Astrocyte (in vitro differentiated cells and primary cell): Measurements from ENCODE around the gene GABBR2.
"Not testable (repeated sequence)": the region's sequence is repeated elsewhere in the genome, so short reads cannot be mapped to it uniquely, and the experiment has no call there.

Experiments
- EZH2 ChIP-seq: IDR thresholded peaks from 2 replicates; pipeline ENCODE4 v1.6.1; 2012; ENCODE audit warnings: mild to moderate bottlenecking, low read length, inconsistent platforms; ENCODE audit not compliant: insufficient read depth
- TF ChIP-seq, protein P1 (sequence below): IDR thresholded peaks from 2 replicates; pipeline ENCODE4 v1.5.1; 2011; ENCODE audit warnings: low read depth, mild to moderate bottlenecking, inconsistent platforms, low read length, moderate library complexity; ENCODE audit not compliant: insufficient read depth

DNA sequence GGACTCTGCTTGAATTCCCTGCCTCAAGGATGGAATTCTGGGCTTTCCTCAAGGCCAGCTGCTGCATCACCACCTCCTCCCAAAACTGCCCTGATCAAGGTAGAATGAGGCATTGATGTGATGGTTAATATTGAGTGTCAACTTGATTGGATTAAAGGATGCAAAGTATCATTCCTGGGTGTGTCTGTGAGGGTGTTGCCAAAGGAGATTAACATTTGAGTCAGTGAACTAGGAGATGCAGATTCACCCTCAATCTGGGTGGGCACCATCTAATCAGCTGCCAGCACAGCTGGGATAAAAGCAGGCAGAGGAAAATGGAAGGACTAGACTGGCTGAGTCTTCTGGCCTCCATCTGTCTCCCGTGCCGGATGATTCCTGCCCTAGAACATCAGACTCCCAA is 23.9 kb downstream of the GABBR2 start:
- TF ChIP-seq, protein P1, sequence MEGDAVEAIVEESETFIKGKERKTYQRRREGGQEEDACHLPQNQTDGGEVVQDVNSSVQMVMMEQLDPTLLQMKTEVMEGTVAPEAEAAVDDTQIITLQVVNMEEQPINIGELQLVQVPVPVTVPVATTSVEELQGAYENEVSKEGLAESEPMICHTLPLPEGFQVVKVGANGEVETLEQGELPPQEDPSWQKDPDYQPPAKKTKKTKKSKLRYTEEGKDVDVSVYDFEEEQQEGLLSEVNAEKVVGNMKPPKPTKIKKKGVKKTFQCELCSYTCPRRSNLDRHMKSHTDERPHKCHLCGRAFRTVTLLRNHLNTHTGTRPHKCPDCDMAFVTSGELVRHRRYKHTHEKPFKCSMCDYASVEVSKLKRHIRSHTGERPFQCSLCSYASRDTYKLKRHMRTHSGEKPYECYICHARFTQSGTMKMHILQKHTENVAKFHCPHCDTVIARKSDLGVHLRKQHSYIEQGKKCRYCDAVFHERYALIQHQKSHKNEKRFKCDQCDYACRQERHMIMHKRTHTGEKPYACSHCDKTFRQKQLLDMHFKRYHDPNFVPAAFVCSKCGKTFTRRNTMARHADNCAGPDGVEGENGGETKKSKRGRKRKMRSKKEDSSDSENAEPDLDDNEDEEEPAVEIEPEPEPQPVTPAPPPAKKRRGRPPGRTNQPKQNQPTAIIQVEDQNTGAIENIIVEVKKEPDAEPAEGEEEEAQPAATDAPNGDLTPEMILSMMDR: not testable (repeated sequence)
- not testable (repeated sequence) for TF ChIP-seq EZH2
